ENCODE measurements around the gene MACROD2.
"Not testable (repeated sequence)": the region's sequence is repeated elsewhere in the genome, so short reads cannot be mapped to it uniquely, and the experiment has no call there.

DNA sequence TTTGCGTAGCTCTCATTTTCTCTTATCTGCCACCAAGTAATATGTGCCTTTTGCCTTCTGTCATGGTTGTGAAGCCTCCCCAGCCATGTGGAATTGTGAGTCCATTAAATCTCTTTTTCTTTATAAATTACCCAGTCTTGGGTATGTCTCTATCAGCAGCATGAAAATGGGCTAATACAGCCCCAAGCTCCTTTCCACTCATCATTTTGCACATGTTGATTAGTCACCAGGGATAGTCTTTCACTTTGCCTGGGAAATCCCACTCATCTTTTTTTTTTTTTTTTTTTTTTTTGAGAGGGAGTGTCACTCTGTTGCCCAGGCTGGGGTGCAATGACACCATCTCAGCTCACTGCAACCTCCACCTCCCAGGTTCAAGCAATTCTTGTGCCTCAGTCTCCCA lies 1541.9 kb downstream of the MACROD2 start:
- TF ChIP-seq, protein P1, sequence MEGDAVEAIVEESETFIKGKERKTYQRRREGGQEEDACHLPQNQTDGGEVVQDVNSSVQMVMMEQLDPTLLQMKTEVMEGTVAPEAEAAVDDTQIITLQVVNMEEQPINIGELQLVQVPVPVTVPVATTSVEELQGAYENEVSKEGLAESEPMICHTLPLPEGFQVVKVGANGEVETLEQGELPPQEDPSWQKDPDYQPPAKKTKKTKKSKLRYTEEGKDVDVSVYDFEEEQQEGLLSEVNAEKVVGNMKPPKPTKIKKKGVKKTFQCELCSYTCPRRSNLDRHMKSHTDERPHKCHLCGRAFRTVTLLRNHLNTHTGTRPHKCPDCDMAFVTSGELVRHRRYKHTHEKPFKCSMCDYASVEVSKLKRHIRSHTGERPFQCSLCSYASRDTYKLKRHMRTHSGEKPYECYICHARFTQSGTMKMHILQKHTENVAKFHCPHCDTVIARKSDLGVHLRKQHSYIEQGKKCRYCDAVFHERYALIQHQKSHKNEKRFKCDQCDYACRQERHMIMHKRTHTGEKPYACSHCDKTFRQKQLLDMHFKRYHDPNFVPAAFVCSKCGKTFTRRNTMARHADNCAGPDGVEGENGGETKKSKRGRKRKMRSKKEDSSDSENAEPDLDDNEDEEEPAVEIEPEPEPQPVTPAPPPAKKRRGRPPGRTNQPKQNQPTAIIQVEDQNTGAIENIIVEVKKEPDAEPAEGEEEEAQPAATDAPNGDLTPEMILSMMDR (conservative IDR thresholded peaks at IDR 0.05 in 1 of 2, IDR thresholded peaks at IDR 0.05 in 1 of 2; ENCODE audit: extremely low read depth in 1 of 2, insufficient read depth in 1 of 2, low read depth in 1 of 2, low read length in 2 of 2): not testable (repeated sequence)
- not testable (repeated sequence) for TF ChIP-seq EZH2 (IDR thresholded peaks at IDR 0.05; ENCODE audit: borderline replicate concordance, low read length)

Measured in mammary epithelial cell (primary cell).